B cell (primary cell): ENCODE measurements around the gene HDAC11. TPM values are rescaled to one million over a fixed set of nuclear protein-coding genes. Genes with fewer than 3 reads are reported as not detected.
"Not testable (repeated sequence)": the region's sequence is repeated elsewhere in the genome, so short reads cannot be mapped to it uniquely, and the experiment has no call there.

Experiments used
- ATAC-seq: fragments of 200-7000 bp; cut with Tn5 transposase; one replicate; pipeline ENCODE4 v1.10.0; 2021; ENCODE audit warnings: low read depth, mild to moderate bottlenecking, moderate number of reproducible peaks, moderate library complexity
- CTCF ChIA-PET: fragments of 350-600 bp; sonication (Branson Sonifier 250); formaldehyde crosslinking; loops from one replicate; lab custom pipeline; 2021; ENCODE audit warnings: antibody characterized with exemption, inconsistent platforms; lab: Charles Lee
- POLR2A ChIA-PET: fragments of 350-600 bp; sonication (Branson Sonifier 250); formaldehyde crosslinking; loops from one replicate; lab custom pipeline; 2021; ENCODE audit warnings: antibody characterized with exemption; lab: Charles Lee
- DNase-seq: peaks from one replicate; pipeline ENCODE4 v3.0.0; 2013
- H2AFZ ChIP-seq: 2 replicates; pipeline ENCODE4 v1.6.1; 2012; ENCODE audit warnings: mild to moderate bottlenecking, low read depth, low read length; ENCODE audit not compliant: insufficient read depth, poor library complexity, severe bottlenecking
- H3K27ac ChIP-seq, 2 donors: 1 replicate in 1 of 2; 2 replicates in 1 of 2; pipeline ENCODE4 v1.5.1; 2012 to 2013; ENCODE audit warnings: low read length in 2 of 2, mild to moderate bottlenecking in 2 of 2, moderate library complexity in 1 of 2
- H3K27me3 ChIP-seq, 4 experiments: fragments of 200-600 bp in 1 of 4; sonication (generic) in 1 of 4; replicated peaks in 1 of 4; 1 replicate in 2 of 4; 2 replicates in 2 of 4; pipeline versions ENCODE4 v1.6.1 to v1.7.0; 2013 to 2016; ENCODE audit warnings: low read length in 3 of 4, mild to moderate bottlenecking in 2 of 4, mixed read lengths in 1 of 4, moderate library complexity in 1 of 4; ENCODE audit not compliant: insufficient read depth in 4 of 4, control insufficient read depth in 3 of 4; ENCODE audit errors: control extremely low read depth in 1 of 4
- H3K36me3 ChIP-seq, 2 experiments: replicated peaks in 1 of 2; 1 replicate in 1 of 2; 2 replicates in 1 of 2; pipeline versions ENCODE4 v1.6.1 to v1.7.1; 2013; ENCODE audit warnings: low read length in 1 of 2; ENCODE audit not compliant: insufficient read depth in 2 of 2, control insufficient read depth in 1 of 2; ENCODE audit errors: control extremely low read depth in 1 of 2, extremely low read depth in 1 of 2
- H3K4me1 ChIP-seq, 2 donors: fragments of 200-600 bp in 1 of 2; sonication (generic) in 1 of 2; 1 replicate in 1 of 2; 2 replicates in 1 of 2; pipeline versions ENCODE4 v1.5.1 to v1.6.1; 2013 to 2017; ENCODE audit warnings: low read length in 2 of 2; ENCODE audit not compliant: control insufficient read depth in 2 of 2, insufficient read depth in 2 of 2
- H3K4me2 ChIP-seq: replicated peaks from 2 replicates; pipeline ENCODE3; 2012; ENCODE audit warnings: mild to moderate bottlenecking, low read depth, low read length; ENCODE audit not compliant: poor library complexity, severe bottlenecking
- H3K4me3 ChIP-seq, 5 experiments: fragments of 200-600 bp in 1 of 5; sonication (generic) in 1 of 5; 1 replicate in 3 of 5; 2 replicates in 2 of 5; pipeline versions ENCODE4 v1.5.1 to v1.7.0; 2011 to 2016; ENCODE audit warnings: low read length in 4 of 5, mild to moderate bottlenecking in 4 of 5, low read depth in 2 of 5, control low read depth in 1 of 5, moderate library complexity in 1 of 5; ENCODE audit not compliant: insufficient read depth in 1 of 5; ENCODE audit errors: control extremely low read depth in 1 of 5, extremely low read depth in 1 of 5
- H3K79me2 ChIP-seq: fragments of 200-600 bp; sonication (generic); one replicate; pipeline ENCODE4 v1.6.0; 2016; ENCODE audit warnings: low read length; ENCODE audit not compliant: control insufficient read depth, insufficient read depth
- H3K9ac ChIP-seq: fragments of 200-600 bp; sonication (generic); 2 replicates; pipeline ENCODE4 v1.6.1; 2017; ENCODE audit warnings: mild to moderate bottlenecking, low read length, moderate library complexity
- H3K9me3 ChIP-seq, 3 donors: one replicate each; pipeline versions ENCODE4 v1.6.1 to v1.7.1; 2013; ENCODE audit warnings: low read length in 2 of 3; ENCODE audit not compliant: control insufficient read depth in 2 of 3, insufficient read depth in 1 of 3; ENCODE audit errors: control extremely low read depth in 1 of 3
- H4K20me1 ChIP-seq: 2 replicates; pipeline ENCODE4 v1.6.0; 2012; ENCODE audit warnings: mild to moderate bottlenecking, low read length; ENCODE audit not compliant: insufficient read depth, control insufficient read depth, poor library complexity, severe bottlenecking
- H3K27ac Mint-ChIP-seq: one replicate; pipeline ENCODE4 v1.8.0; 2021; ENCODE audit warnings: mixed read lengths
- H3K27me3 Mint-ChIP-seq: one replicate; pipeline ENCODE4 v1.8.0; 2021; ENCODE audit warnings: mixed read lengths
- H3K4me1 Mint-ChIP-seq: one replicate; pipeline ENCODE4 v1.8.0; 2021; ENCODE audit warnings: mixed read lengths
- H3K4me3 Mint-ChIP-seq: one replicate; pipeline ENCODE4 v1.8.0; 2021; ENCODE audit warnings: mixed read lengths
- H3K9me3 Mint-ChIP-seq: one replicate; pipeline ENCODE4 v1.8.0; 2022; ENCODE audit warnings: mixed read lengths; ENCODE audit not compliant: insufficient read depth
- CTCF ChIP-seq: fragments of 200-600 bp; IDR thresholded peaks from one replicate; pipeline ENCODE4 v1.8.0; 2022; ENCODE audit warnings: antibody characterized with exemption, mild to moderate bottlenecking
- EZH2 ChIP-seq: IDR thresholded peaks from 2 replicates; pipeline ENCODE4 v1.6.1; 2012; ENCODE audit warnings: borderline replicate concordance, low read depth, mild to moderate bottlenecking, moderate library complexity, low read length; ENCODE audit not compliant: insufficient read depth, poor library complexity, severe bottlenecking
- WGBS: methylation state at CpG from one replicate; pipeline ENCODE4 v1.1.5; 2013; ENCODE audit warnings: missing lambda C conversion rate; ENCODE audit not compliant: insufficient coverage; 5-methylcytosine and 5-hydroxymethylcytosine counted together
- intact Hi-C: fragments of 100-400 bp; cut with micrococcal nuclease; formaldehyde crosslinking; loops from one replicate; pipeline ENCODE4 v1.10.0; 2022
- polyA plus RNA-seq: library from polyadenylated mRNA; depleted of rRNA; stranded (reverse); fragments of >200 nt; gene quantifications from 2 replicates; pipeline ENCODE4 v1.2.3, GENCODE V29; 2012
- total RNA-seq, 2 donors: library from RNA; stranded (reverse); fragments of 120-200 nt in 1 of 2; gene quantifications; 1 replicate in 1 of 2; 2 replicates in 1 of 2; pipeline versions ENCODE4 v1.2.3 to v1.2.4, GENCODE V29; 2013 to 2022

The HDAC11 gene
- total and polyA plus RNA-seq, 2 donors (not counting 1 experiment from before 2014, with no cell fraction given), result 0.76 to 5.5 TPM

- Histone ChIP-seq H3K79me2 (no peaks in the 10 kb centered on the region), H2AFZ (no peak overlapping the region), H3K27ac (no peak overlapping the region), H3K27me3 (no peaks in the 10 kb centered on the region), H3K4me1 (no peaks in the 10 kb centered on the region), H3K36me3 (no peaks in the 10 kb centered on the region), H3K9ac (no peak overlapping the region), H3K4me3 (no peak overlapping the region), H3K9me3 (peaks cover 0 to 16% (median 0%) of the 10 kb centered on the region in 3 donors), H4K20me1 (no peaks in the 10 kb centered on the region), H3K4me2 (no peak overlapping the region)
- Mint-ChIP-seq H3K9me3 (peaks cover 2% of the 10 kb centered on the region), H3K4me1 (no peaks in the 10 kb centered on the region), H3K27ac (no peak overlapping the region), H3K27me3 (peaks cover 3% of the 10 kb centered on the region), H3K4me3 (no peak overlapping the region)
- DNase-seq (no peak), ATAC-seq (no peak)
- TF ChIP-seq EZH2 (no peak), CTCF (no peak)
- ChIA-PET POLR2A (no interaction called here), CTCF (no interaction called here)
- intact Hi-C loops, result no loop called here
- 78% methylated on average over 5 of the region's 6 CpGs for WGBS
Measured at GRCh38 chr3:13521309-13521708, 41.2 kb downstream of the HDAC11 start.

- H3K27me3 Mint-ChIP-seq, H3K4me2 ChIP-seq, H3K9me3 Mint-ChIP-seq, H3K4me3 Mint-ChIP-seq, intact Hi-C loops, H3K79me2 ChIP-seq, H2AFZ ChIP-seq, H3K4me3 ChIP-seq, H3K4me1 Mint-ChIP-seq, POLR2A ChIA-PET, H4K20me1 ChIP-seq, H3K4me1 ChIP-seq, H3K27ac Mint-ChIP-seq, CTCF ChIA-PET, H3K36me3 ChIP-seq, ATAC-seq, H3K9ac ChIP-seq, H3K27me3 ChIP-seq, DNase-seq, H3K27ac ChIP-seq: not testable (repeated sequence)
- no CpG with 5 or more reads among the region's 2 CpGs for WGBS
- H3K9me3 ChIP-seq, result peaks cover 0 to 16% (median 0%) of the 10 kb centered on the region in 3 donors
Measured at GRCh38 chr3:13521749-13522148, 41.6 kb downstream of the HDAC11 start.
